GM12872 (cell line): ENCODE measurements around the gene RTTN.

ENCODE experiments used
- CTCF ChIP-seq: IDR thresholded peaks from 3 replicates; pipeline ENCODE4 v1.5.1; 2011; ENCODE audit warnings: low read depth, mild to moderate bottlenecking, low read length, moderate library complexity; ENCODE audit not compliant: insufficient read depth

The RTTN gene

GRCh38 chr18:70046796-70047195 is 158.7 kb downstream of the RTTN start:
- TF ChIP-seq CTCF, result no peak

GRCh38 chr18:70046207-70046606 is 159.3 kb downstream of the RTTN start:
- no peak for TF ChIP-seq CTCF

- no peak for TF ChIP-seq CTCF
These were observed 160.9 kb downstream of the RTTN start for GRCh38 chr18:70044632-70045031.

GRCh38 chr18:70041459-70042050 is 163.9 kb downstream of the RTTN start:
- no peak for TF ChIP-seq CTCF

GRCh38 chr18:70039186-70039585 is 166.3 kb downstream of the RTTN start:
- no peak for TF ChIP-seq CTCF

- TF ChIP-seq CTCF, result no peak
These were observed 167.9 kb downstream of the RTTN start for GRCh38 chr18:70037431-70038061.

- TF ChIP-seq CTCF, result no peak
These were observed 168.6 kb downstream of the RTTN start for GRCh38 chr18:70036771-70037347.
